ENCODE data around the gene TMEM127.

GRCh38 chr2:96315005-96315399 is 49.2 kb upstream of the TMEM127 start:
- TF ChIP-seq POLR2AphosphoS5 (IDR thresholded peaks at IDR 0.05): no peak
- TF ChIP-seq, protein P1, sequence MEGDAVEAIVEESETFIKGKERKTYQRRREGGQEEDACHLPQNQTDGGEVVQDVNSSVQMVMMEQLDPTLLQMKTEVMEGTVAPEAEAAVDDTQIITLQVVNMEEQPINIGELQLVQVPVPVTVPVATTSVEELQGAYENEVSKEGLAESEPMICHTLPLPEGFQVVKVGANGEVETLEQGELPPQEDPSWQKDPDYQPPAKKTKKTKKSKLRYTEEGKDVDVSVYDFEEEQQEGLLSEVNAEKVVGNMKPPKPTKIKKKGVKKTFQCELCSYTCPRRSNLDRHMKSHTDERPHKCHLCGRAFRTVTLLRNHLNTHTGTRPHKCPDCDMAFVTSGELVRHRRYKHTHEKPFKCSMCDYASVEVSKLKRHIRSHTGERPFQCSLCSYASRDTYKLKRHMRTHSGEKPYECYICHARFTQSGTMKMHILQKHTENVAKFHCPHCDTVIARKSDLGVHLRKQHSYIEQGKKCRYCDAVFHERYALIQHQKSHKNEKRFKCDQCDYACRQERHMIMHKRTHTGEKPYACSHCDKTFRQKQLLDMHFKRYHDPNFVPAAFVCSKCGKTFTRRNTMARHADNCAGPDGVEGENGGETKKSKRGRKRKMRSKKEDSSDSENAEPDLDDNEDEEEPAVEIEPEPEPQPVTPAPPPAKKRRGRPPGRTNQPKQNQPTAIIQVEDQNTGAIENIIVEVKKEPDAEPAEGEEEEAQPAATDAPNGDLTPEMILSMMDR (IDR thresholded peaks at IDR 0.05): no peak
